Ovary (tissue), 9 donors: ENCODE data around the gene FANK1. TPM values are rescaled to one million over a fixed set of nuclear protein-coding genes. Genes with fewer than 3 reads are reported as not detected.
"Not testable (repeated sequence)": the region's sequence is repeated elsewhere in the genome, so short reads cannot be mapped to it uniquely, and the experiment has no call there.

Experiments used
- DNase-seq, 5 donors: peaks; one replicate each; pipeline ENCODE4 v3.0.0-alpha.2; 2019 to 2020
- H3K27ac ChIP-seq, 2 donors: fragments of 200-600 bp; one replicate each; pipeline versions ENCODE4 v1.5.1 to v1.8.0; 2019 to 2022
- H3K27me3 ChIP-seq: fragments of 200-600 bp; one replicate; pipeline ENCODE4 v1.8.0; 2022
- H3K36me3 ChIP-seq: fragments of 200-600 bp; sonication (generic); one replicate; pipeline ENCODE4 v1.5.1; 2019
- H3K4me1 ChIP-seq: one replicate; pipeline ENCODE4 v1.8.1; 2013; ENCODE audit warnings: mild to moderate bottlenecking, moderate library complexity; ENCODE audit not compliant: insufficient read depth
- H3K4me3 ChIP-seq: fragments of 200-600 bp; sonication (generic); one replicate; pipeline ENCODE4 v1.5.1; 2017
- H3K9me3 ChIP-seq, 2 donors: fragments of 200-600 bp in 1 of 2; sonication (generic) in 1 of 2; one replicate each; pipeline versions ENCODE4 v1.5.1 to v1.8.1; 2013 to 2019; ENCODE audit warnings: mild to moderate bottlenecking in 1 of 2, moderate library complexity in 1 of 2
- EP300 ChIP-seq: sonication (generic); formaldehyde crosslinking; IDR thresholded peaks from one replicate; pipeline ENCODE4 v1.6.1; 2017; ENCODE audit warnings: antibody characterized with exemption
- POLR2A ChIP-seq: fragments of 450-650 bp; IDR thresholded peaks from one replicate; pipeline ENCODE4 v1.6.1; 2017; ENCODE audit warnings: antibody characterized with exemption, mild to moderate bottlenecking, moderate library complexity
- WGBS, 3 donors: extraction: QIAGEN DNeasy Blood & Tissue Kit in 1 of 3; methylation state at CpG; one replicate each; pipeline versions ENCODE4 v1.1.5 to v1.1.7; 2013 to 2017; 5-methylcytosine and 5-hydroxymethylcytosine counted together
- intact Hi-C, 4 donors: fragments of 100-400 bp; cut with DNase I; formaldehyde crosslinking; loops; one replicate each; pipeline versions ENCODE4 v1.11.0 to v1.15.1; 2022 to 2023
- polyA plus RNA-seq, 2 donors: library from polyadenylated mRNA; stranded (reverse); fragments of 200-250 nt in 1 of 2; fragments of 350-450 nt in 1 of 2; fragmentation: Illumina TruSeq in 1 of 2; extraction: RNeasy Lipid Tissue Mini Kit (QIAGEN cat#74804) in 1 of 2; gene quantifications; one replicate each; pipeline ENCODE4 v1.2.3, GENCODE V29; 2013 to 2014
- total RNA-seq, 7 donors: library from RNA; depleted of rRNA in 2 of 7; stranded (reverse); fragments of >200 nt in 2 of 7; fragmentation: NEBNext Ultra II Directional in 3 of 7; extraction: Animal tissue kit (Norgen Biotek cat#: 25700) in 3 of 7; gene quantifications; one replicate each; pipeline versions ENCODE4 v1.1.0 to v1.2.4, GENCODE V29; 2016 to 2023
- TF ChIP-seq, protein P1 (sequence below), 3 donors: fragments of 450-650 bp in 2 of 3; fragments of 200-600 bp in 1 of 3; IDR thresholded peaks; one replicate each; pipeline versions ENCODE4 v1.5.1 to v1.8.0; 2016 to 2022; ENCODE audit warnings: antibody characterized with exemption in 3 of 3, mild to moderate bottlenecking in 1 of 3
- donor health status: DM: no; HTN: no; CAD: no; lungs with moderate emphysema.
- donor health status: DM: no; HTN: no; CAD: no.
- donor health status: Bipolar disorder and iron deficiency.
- donor health status: DM: yes; HTN: yes; CAD: no.
- donor health status: DM: no; HTN: no; CAD: no.
- donor health status: DM: yes; HTN: yes; CAD: no.

Gene FANK1
- total and polyA plus RNA-seq, 9 donors, result 4.9 to 27.0 (median 5.6) TPM

DNA sequence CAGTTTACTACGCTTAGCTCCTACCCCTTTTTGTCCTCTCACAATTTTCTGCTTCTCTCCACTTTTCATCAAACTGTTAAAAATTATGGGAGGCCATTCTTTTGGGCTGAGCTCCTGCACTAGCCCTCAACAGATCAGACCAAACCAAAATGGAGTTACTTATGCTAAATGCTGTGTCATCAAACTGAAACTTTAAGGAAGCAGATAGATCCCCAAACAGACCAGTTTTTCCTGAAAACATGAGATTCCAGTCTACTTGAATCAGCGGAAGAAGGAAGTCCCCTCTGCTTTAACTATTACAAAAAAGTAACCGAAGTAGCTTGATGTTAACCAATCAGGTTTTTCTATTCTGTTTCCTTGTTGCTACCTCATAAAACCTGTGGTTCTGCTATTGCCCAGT, 20.6 kb downstream of the FANK1 start:
- no peak for DNase-seq
- TF ChIP-seq EP300 (no peak), POLR2A (no peak)
- TF ChIP-seq, protein P1, sequence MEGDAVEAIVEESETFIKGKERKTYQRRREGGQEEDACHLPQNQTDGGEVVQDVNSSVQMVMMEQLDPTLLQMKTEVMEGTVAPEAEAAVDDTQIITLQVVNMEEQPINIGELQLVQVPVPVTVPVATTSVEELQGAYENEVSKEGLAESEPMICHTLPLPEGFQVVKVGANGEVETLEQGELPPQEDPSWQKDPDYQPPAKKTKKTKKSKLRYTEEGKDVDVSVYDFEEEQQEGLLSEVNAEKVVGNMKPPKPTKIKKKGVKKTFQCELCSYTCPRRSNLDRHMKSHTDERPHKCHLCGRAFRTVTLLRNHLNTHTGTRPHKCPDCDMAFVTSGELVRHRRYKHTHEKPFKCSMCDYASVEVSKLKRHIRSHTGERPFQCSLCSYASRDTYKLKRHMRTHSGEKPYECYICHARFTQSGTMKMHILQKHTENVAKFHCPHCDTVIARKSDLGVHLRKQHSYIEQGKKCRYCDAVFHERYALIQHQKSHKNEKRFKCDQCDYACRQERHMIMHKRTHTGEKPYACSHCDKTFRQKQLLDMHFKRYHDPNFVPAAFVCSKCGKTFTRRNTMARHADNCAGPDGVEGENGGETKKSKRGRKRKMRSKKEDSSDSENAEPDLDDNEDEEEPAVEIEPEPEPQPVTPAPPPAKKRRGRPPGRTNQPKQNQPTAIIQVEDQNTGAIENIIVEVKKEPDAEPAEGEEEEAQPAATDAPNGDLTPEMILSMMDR (IDR thresholded peaks at IDR 0.05), result no peak
- intact Hi-C loops, result no loop called here
- 74 to 88% (median 85%) methylated on average over 3 of the region's 3 CpGs for WGBS, 3 donors
- no peaks in the 10 kb centered on the region for H3K27me3 ChIP-seq
- H3K9me3 ChIP-seq, result no peaks in the 10 kb centered on the region
- H3K4me3 ChIP-seq, result no peak overlapping the region
- no peaks in the 10 kb centered on the region for H3K4me1 ChIP-seq
- no peaks in the 10 kb centered on the region for H3K36me3 ChIP-seq
- H3K27ac ChIP-seq, result no peak overlapping the region

DNA sequence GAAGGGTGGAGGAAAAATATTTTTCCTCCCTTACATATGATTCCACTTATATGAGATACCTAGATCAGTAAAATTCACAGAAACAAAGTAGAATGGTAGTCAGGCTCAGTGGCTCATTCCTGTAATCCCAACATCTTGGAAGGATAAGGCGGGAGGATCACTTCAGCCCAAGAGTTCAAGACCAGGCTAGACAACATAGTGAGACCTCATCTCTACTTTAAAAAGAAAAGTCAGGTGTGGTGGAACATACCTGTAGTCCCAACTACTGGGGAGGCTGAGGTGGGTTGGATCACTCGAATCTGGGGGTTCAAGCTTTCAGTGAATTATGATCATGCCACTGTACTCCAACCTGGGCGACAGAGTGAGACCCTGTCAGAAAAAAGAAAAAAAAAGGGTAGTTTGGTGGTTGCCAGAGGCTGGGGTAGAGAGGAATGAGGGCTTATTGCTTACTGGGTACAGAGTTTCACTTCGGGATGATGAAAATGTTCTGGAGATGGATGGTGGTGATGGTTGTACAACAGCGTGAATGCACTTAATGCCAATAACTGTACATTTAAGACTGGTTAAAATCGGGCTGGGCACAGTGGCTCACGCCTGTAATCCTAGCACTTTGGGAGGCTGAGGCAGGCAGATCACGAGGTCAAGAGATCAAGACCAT, 21.5 kb downstream of the FANK1 start:
- H3K4me3 ChIP-seq, H3K9me3 ChIP-seq, DNase-seq, H3K27ac ChIP-seq, H3K36me3 ChIP-seq, H3K27me3 ChIP-seq, H3K4me1 ChIP-seq, intact Hi-C loops: not testable (repeated sequence)
- 85 to 93% (median 87%) methylated on average over 8 of the region's 8 CpGs for WGBS, 3 donors

DNA sequence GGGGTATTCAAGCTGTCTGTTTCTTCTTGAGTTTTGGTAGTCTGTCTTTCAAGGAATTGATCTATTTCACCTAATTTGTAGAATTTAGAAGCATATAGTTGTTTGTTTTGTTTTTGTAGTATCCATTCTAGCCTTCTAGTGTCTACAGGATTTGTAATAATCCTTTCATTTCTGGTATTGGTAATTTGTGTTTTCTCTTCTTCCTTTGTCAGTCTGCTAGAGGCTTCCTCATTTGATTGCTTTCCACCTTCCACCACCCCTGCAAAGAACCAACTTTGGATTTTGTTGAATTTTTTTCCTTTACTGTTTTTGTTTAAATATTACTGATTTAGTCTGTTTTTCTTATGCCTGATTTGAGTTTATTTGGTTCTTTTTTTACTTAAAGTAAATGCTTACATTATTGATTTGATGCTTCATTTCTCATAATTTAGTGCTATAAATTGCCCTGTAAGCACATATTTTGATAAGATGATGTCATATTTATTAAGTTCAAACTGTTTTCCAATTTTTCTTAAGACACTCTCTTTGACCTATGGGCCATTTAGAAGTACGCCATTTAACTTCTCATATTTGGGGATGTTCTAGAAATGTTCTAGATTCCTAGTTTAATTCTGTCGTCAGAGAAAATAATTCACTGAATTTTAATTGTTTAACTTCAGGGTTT, 25.4 kb downstream of the FANK1 start:
- H3K4me1 ChIP-seq, H3K9me3 ChIP-seq, H3K27ac ChIP-seq, DNase-seq, H3K27me3 ChIP-seq, intact Hi-C loops, H3K4me3 ChIP-seq, H3K36me3 ChIP-seq: not testable (repeated sequence)
- 94 to 96% (median 95%) methylated on average over 2 of the region's 2 CpGs for WGBS, 3 donors

DNA sequence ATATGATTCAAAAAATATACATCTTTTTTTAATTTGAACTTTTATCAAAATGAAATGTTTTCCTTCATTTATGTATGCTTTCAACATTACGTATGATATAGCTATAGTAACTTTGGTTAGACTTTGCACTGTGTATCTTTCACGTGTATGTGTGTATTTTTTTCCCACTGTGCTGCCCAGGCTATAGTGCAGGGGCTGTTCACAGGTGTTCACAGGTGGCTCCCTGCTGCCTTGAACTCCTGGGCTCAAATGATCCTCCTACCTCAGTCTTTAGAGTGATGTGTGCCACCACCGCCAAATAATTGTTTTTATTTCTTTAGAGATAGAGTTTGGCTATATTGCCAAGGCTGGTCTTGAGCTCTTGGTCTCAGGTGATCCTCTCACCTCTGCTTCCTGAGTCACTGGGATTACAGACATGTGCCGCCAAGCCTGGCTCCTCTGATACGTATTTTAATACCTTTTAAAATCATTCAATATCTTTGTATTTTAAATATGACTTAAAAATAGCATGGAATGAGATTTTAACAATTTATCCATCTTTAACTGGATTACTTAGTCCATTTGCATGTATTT, 29.0 kb downstream of the FANK1 start:
- intact Hi-C loops, result no loop called here
- H3K9me3 ChIP-seq, result no peaks in the 10 kb centered on the region
- no peaks in the 10 kb centered on the region for H3K27me3 ChIP-seq
- TF ChIP-seq, protein P1 (IDR thresholded peaks at IDR 0.05), result no peak
- no peak for TF ChIP-seq POLR2A
- no peak for TF ChIP-seq EP300
- 81 to 85% (median 85%) methylated on average over 5 of the region's 5 CpGs for WGBS, 3 donors
- H3K36me3 ChIP-seq, result no peaks in the 10 kb centered on the region
- H3K27ac ChIP-seq, result no peak overlapping the region
- no peak overlapping the region for H3K4me3 ChIP-seq
- DNase-seq, result no peak
- H3K4me1 ChIP-seq, result no peaks in the 10 kb centered on the region

DNA sequence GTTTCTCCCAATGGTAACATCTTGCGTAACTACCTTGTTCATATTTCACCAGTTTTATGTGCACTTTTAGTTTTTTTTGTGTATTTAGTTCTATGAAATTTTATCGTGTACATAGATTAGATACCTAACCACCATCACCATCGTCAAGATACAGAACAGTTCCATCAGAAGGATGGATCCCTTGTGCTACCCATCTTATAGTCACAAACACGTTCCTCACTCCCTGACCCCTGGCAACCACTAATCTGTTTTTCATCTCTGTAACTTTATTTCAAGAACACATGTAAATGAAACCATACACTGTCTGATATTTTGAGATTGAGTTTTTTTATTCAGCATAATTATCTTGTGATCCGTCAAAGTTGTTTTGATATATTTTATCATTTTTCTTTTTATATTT, 29.9 kb downstream of the FANK1 start:
- no peaks in the 10 kb centered on the region for H3K36me3 ChIP-seq
- H3K4me3 ChIP-seq, result no peak overlapping the region
- H3K27me3 ChIP-seq, result no peaks in the 10 kb centered on the region
- TF ChIP-seq, protein P1 (IDR thresholded peaks at IDR 0.05), result no peak
- TF ChIP-seq POLR2A (no peak), EP300 (no peak)
- H3K4me1 ChIP-seq, result no peaks in the 10 kb centered on the region
- intact Hi-C loops, result no loop called here
- no peak for DNase-seq
- no peaks in the 10 kb centered on the region for H3K9me3 ChIP-seq
- H3K27ac ChIP-seq, result no peak overlapping the region
- WGBS, 3 donors, result 58 to 61% (median 59%) methylated on average over 5 of the region's 5 CpGs

DNA sequence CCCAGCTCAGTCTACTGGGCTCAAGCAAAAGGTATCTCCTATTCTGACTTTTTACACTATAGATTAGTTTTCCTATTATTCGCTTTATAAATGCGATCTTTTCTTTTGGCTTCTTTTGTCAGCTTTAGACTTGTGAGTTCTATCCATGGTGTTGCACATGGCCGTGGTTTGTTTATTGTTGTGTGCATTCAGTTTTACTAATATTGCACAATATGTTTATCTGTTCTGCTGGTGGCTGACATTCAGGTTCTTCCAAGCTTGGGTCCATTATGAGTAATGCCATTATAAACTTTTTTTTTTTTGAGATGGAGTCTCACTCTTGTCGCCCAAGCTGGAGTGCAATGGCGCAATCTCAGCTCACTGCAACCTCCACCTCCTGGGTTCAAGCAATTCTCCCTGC, 30.9 kb downstream of the FANK1 start:
- intact Hi-C loops, DNase-seq: not testable (repeated sequence)

More for the DNA sequence above, 30.9 kb downstream of the FANK1 start:
- H3K4me3 ChIP-seq, H3K4me1 ChIP-seq, H3K36me3 ChIP-seq, H3K9me3 ChIP-seq, H3K27ac ChIP-seq, H3K27me3 ChIP-seq: not testable (repeated sequence)
- WGBS, 3 donors, result 77 to 87% (median 77%) methylated on average over 5 of the region's 5 CpGs
